CD14-positive monocyte (primary cell): ENCODE results near the gene EPS8L3. TPM values are rescaled to one million over a fixed set of nuclear protein-coding genes. Genes with fewer than 3 reads are reported as not detected.

Experiments
- DNase-seq, 3 donors: peaks; one replicate each; pipeline ENCODE4 v3.0.0-alpha.2; 2011 to 2022
- H2AFZ ChIP-seq: 2 replicates; pipeline ENCODE4 v1.6.0; 2012; ENCODE audit warnings: mild to moderate bottlenecking, low read depth, low read length, inconsistent platforms; ENCODE audit not compliant: insufficient read depth, poor library complexity, severe bottlenecking
- H3K27ac ChIP-seq, 2 donors: 1 replicate in 1 of 2; 2 replicates in 1 of 2; pipeline ENCODE4 v1.5.1; 2012 to 2013; ENCODE audit warnings: low read length in 2 of 2, control low read depth in 1 of 2, inconsistent platforms in 1 of 2, low read depth in 1 of 2, mild to moderate bottlenecking in 1 of 2
- H3K27me3 ChIP-seq, 2 donors: one replicate each; pipeline versions ENCODE4 v1.6.0 to v1.6.1; 2011 to 2013; ENCODE audit warnings: low read length in 2 of 2; ENCODE audit not compliant: control insufficient read depth in 2 of 2, insufficient read depth in 2 of 2
- H3K36me3 ChIP-seq, 2 donors: replicated peaks in 1 of 2; 1 replicate in 1 of 2; 2 replicates in 1 of 2; pipeline versions ENCODE4 v1.5.1 to v1.6.1; 2012 to 2013; ENCODE audit warnings: low read length in 2 of 2, control low read depth in 1 of 2, inconsistent platforms in 1 of 2, mild to moderate bottlenecking in 1 of 2; ENCODE audit not compliant: insufficient read depth in 2 of 2, control insufficient read depth in 1 of 2
- H3K4me1 ChIP-seq, 2 donors: 1 replicate in 1 of 2; 2 replicates in 1 of 2; pipeline versions ENCODE4 v1.5.1 to v1.6.1; 2012 to 2013; ENCODE audit warnings: low read length in 2 of 2, control low read depth in 1 of 2, inconsistent platforms in 1 of 2, mild to moderate bottlenecking in 1 of 2, moderate library complexity in 1 of 2; ENCODE audit not compliant: insufficient read depth in 2 of 2, control insufficient read depth in 1 of 2
- H3K4me2 ChIP-seq: replicated peaks from 2 replicates; pipeline ENCODE3; 2012; ENCODE audit warnings: low read length, moderate library complexity, mild to moderate bottlenecking; ENCODE audit not compliant: poor library complexity, severe bottlenecking; ENCODE audit errors: extremely low read depth
- H3K4me3 ChIP-seq, 3 experiments: fragments of 200-600 bp in 1 of 3; sonication (generic) in 1 of 3; replicated peaks in 1 of 3; 1 replicate in 2 of 3; 2 replicates in 1 of 3; pipeline ENCODE4 v1.5.1; 2011 to 2013; ENCODE audit warnings: low read length in 3 of 3, mild to moderate bottlenecking in 3 of 3, control low read depth in 2 of 3, low read depth in 2 of 3, inconsistent platforms in 1 of 3, moderate library complexity in 1 of 3
- H3K79me2 ChIP-seq: 2 replicates; pipeline ENCODE4 v1.6.0; 2012; ENCODE audit warnings: mild to moderate bottlenecking, control low read depth, inconsistent platforms, low read length, moderate library complexity; ENCODE audit not compliant: insufficient read depth
- H3K9ac ChIP-seq: 2 replicates; pipeline ENCODE4 v1.6.0; 2017; ENCODE audit warnings: low read length, mild to moderate bottlenecking; ENCODE audit not compliant: insufficient read depth, poor library complexity, severe bottlenecking
- H3K9me3 ChIP-seq, 2 donors: replicated peaks in 1 of 2; 1 replicate in 1 of 2; 2 replicates in 1 of 2; pipeline versions ENCODE4 v1.5.1 to v1.6.1; 2012 to 2013; ENCODE audit warnings: low read length in 2 of 2, control low read depth in 1 of 2; ENCODE audit not compliant: control insufficient read depth in 1 of 2, insufficient read depth in 1 of 2
- H4K20me1 ChIP-seq: 2 replicates; pipeline ENCODE4 v1.6.0; 2012; ENCODE audit warnings: mild to moderate bottlenecking, low read length, control low read depth, moderate library complexity; ENCODE audit not compliant: insufficient read depth
- H3K27ac Mint-ChIP-seq, 7 donors: one replicate each; pipeline ENCODE4 v1.8.0; 2020; ENCODE audit warnings: mild to moderate bottlenecking in 7 of 7, mixed read lengths in 7 of 7, moderate library complexity in 6 of 7, inconsistent platforms in 2 of 7
- H3K27me3 Mint-ChIP-seq, 3 donors: one replicate each; pipeline ENCODE4 v1.8.0; 2021 to 2022; ENCODE audit warnings: low read depth in 3 of 3, mild to moderate bottlenecking in 3 of 3, mixed read lengths in 3 of 3, moderate library complexity in 3 of 3, inconsistent platforms in 1 of 3
- H3K36me3 Mint-ChIP-seq, 2 donors: one replicate each; pipeline ENCODE4 v1.8.0; 2020; ENCODE audit warnings: mixed read lengths in 2 of 2, inconsistent platforms in 1 of 2, mild to moderate bottlenecking in 1 of 2
- H3K4me1 Mint-ChIP-seq: one replicate; pipeline ENCODE4 v1.8.0; 2020; ENCODE audit warnings: mild to moderate bottlenecking, mixed read lengths
- H3K4me3 Mint-ChIP-seq, 2 donors: one replicate each; pipeline ENCODE4 v1.8.0; 2020; ENCODE audit warnings: mild to moderate bottlenecking in 2 of 2, mixed read lengths in 2 of 2, moderate library complexity in 1 of 2
- H3K9me3 Mint-ChIP-seq, 7 donors: one replicate each; pipeline ENCODE4 v1.8.0; 2020 to 2022; ENCODE audit warnings: mixed read lengths in 7 of 7, mild to moderate bottlenecking in 6 of 7, moderate library complexity in 6 of 7, inconsistent platforms in 2 of 7
- CTCF ChIP-seq: fragments of 200-600 bp; IDR thresholded peaks from one replicate; pipeline ENCODE4 v1.8.0; 2022; ENCODE audit warnings: antibody characterized with exemption, mild to moderate bottlenecking
- WGBS: methylation state at CpG from one replicate; pipeline ENCODE4 v1.1.5; 2013; ENCODE audit warnings: missing lambda C conversion rate; ENCODE audit not compliant: insufficient coverage; 5-methylcytosine and 5-hydroxymethylcytosine counted together
- intact Hi-C, 2 donors: fragments of 100-400 bp; cut with micrococcal nuclease; formaldehyde crosslinking; loops; one replicate each; pipeline versions ENCODE4 v1.15.0 to v1.15.1; 2023
- polyA plus RNA-seq, 3 donors: library from polyadenylated mRNA; depleted of rRNA in 1 of 3; unstranded in 2 of 3; stranded (reverse) in 1 of 3; fragments of 300-500 nt in 2 of 3; fragments of >200 nt in 1 of 3; fragmentation: Illumina TruSeq in 2 of 3; gene quantifications; 1 replicate in 2 of 3; 2 replicates in 1 of 3; pipeline ENCODE4 v1.2.3, GENCODE V29; 2012 to 2021

EPS8L3 gene
- polyA plus RNA-seq, 3 donors, result not detected

- no peaks in the 10 kb centered on the region for H3K79me2 ChIP-seq
- no peak overlapping the region for H3K4me3 ChIP-seq
- Mint-ChIP-seq H3K9me3 (peaks cover 0 to 2% (median 0%) of the 10 kb centered on the region in 7 donors), H3K36me3 (no peaks in the 10 kb centered on the region), H3K4me1 (peaks cover 21% of the 10 kb centered on the region), H3K27ac (peak overlapping the region in 2 of 7 donors; percentile 54 to 60), H3K4me3 (no peak overlapping the region), H3K27me3 (peaks cover 0 to 4% (median 2%) of the 10 kb centered on the region in 3 donors)
- H3K9ac ChIP-seq, result no peak overlapping the region
- no peaks in the 10 kb centered on the region for H3K9me3 ChIP-seq
- H3K4me2 ChIP-seq, result no peak overlapping the region
- 82% methylated on average over 12 of the region's 17 CpGs for WGBS
- DNase-seq, result no peak
- no peak overlapping the region for H2AFZ ChIP-seq
- peaks cover 15% of the 10 kb centered on the region in 2 donors for H3K4me1 ChIP-seq
- intact Hi-C loops, result no loop called here
- no peaks in the 10 kb centered on the region for H4K20me1 ChIP-seq
- no peak overlapping the region for H3K27ac ChIP-seq
- H3K36me3 ChIP-seq, result no peaks in the 10 kb centered on the region
- TF ChIP-seq CTCF, result no peak
- no peaks in the 10 kb centered on the region for H3K27me3 ChIP-seq
These were observed 38.6 kb upstream of the EPS8L3 start for GRCh38 chr1:109802136-109802900.

GRCh38 chr1:109801791-109802135 is 38.0 kb upstream of the EPS8L3 start:
- H3K4me3 Mint-ChIP-seq, result no peak overlapping the region
- no peak overlapping the region for H3K4me2 ChIP-seq
- H3K4me1 Mint-ChIP-seq, result peaks cover 21% of the 10 kb centered on the region
- no peaks in the 10 kb centered on the region for H3K36me3 ChIP-seq
- intact Hi-C loops, result no loop called here
- H3K36me3 Mint-ChIP-seq, result no peaks in the 10 kb centered on the region
- H4K20me1 ChIP-seq, result no peaks in the 10 kb centered on the region
- peaks cover 0 to 4% (median 3%) of the 10 kb centered on the region in 3 donors for H3K27me3 Mint-ChIP-seq
- H3K27me3 ChIP-seq, result no peaks in the 10 kb centered on the region
- H3K27ac ChIP-seq, result no peak overlapping the region
- H3K4me3 ChIP-seq, result no peak overlapping the region
- no peak overlapping the region for H3K27ac Mint-ChIP-seq
- peaks cover 13 to 15% of the 10 kb centered on the region in 2 donors for H3K4me1 ChIP-seq
- TF ChIP-seq CTCF, result no peak
- no peak overlapping the region for H2AFZ ChIP-seq
- 100% methylated on average over 1 of the region's 3 CpGs for WGBS
- no peaks in the 10 kb centered on the region for H3K79me2 ChIP-seq
- no peak for DNase-seq
- H3K9me3 Mint-ChIP-seq, result peaks cover 0 to 2% (median 0%) of the 10 kb centered on the region in 7 donors
- H3K9ac ChIP-seq, result no peak overlapping the region
- no peaks in the 10 kb centered on the region for H3K9me3 ChIP-seq
